GM21381 (cell line): ENCODE data around the gene PPP1R37.
A peak's percentile ranks its signal among the peaks of the same experiment; 100 is the strongest.

ENCODE experiments used
- ATAC-seq: cut with Tn5 transposase; IDR thresholded peaks from one replicate; pipeline ENCODE4 v1.9.1; 2021; ENCODE audit warnings: mild to moderate bottlenecking, moderate library complexity; ENCODE audit not compliant: unreplicated experiment

PPP1R37 gene

GRCh38 chr19:45113628-45114027 lies 20.6 kb downstream of the PPP1R37 start:
- no peak for ATAC-seq

- no peak for ATAC-seq
These were observed 21.1 kb downstream of the PPP1R37 start for GRCh38 chr19:45114116-45114515.

- ATAC-seq: no peak
These were observed 23.0 kb downstream of the PPP1R37 start for GRCh38 chr19:45115809-45116615.

GRCh38 chr19:45117167-45117594 lies 24.2 kb downstream of the PPP1R37 start:
- ATAC-seq: no peak

- no peak for ATAC-seq
These were observed 24.7 kb downstream of the PPP1R37 start for GRCh38 chr19:45117671-45118070.

GRCh38 chr19:45118106-45118505 lies 25.1 kb downstream of the PPP1R37 start:
- ATAC-seq: no peak

GRCh38 chr19:45118591-45119355 lies 25.8 kb downstream of the PPP1R37 start:
- peak; percentile 44 for ATAC-seq

- no peak for ATAC-seq
These were observed 26.6 kb downstream of the PPP1R37 start for GRCh38 chr19:45119582-45119981.

- ATAC-seq: no peak
These were observed 28.9 kb downstream of the PPP1R37 start for GRCh38 chr19:45121827-45122345.

- no peak for ATAC-seq
These were observed 29.9 kb downstream of the PPP1R37 start for GRCh38 chr19:45122832-45123231.

- ATAC-seq: no peak
These were observed 30.5 kb downstream of the PPP1R37 start for GRCh38 chr19:45123440-45123850.

- ATAC-seq: no peak
These were observed 31.0 kb downstream of the PPP1R37 start for GRCh38 chr19:45124021-45124420.

- no peak for ATAC-seq
These were observed 32.4 kb downstream of the PPP1R37 start for GRCh38 chr19:45125360-45125759.

GRCh38 chr19:45125975-45126493 lies 33.1 kb downstream of the PPP1R37 start:
- ATAC-seq: no peak

GRCh38 chr19:45126654-45127053 lies 33.7 kb downstream of the PPP1R37 start:
- ATAC-seq: no peak

GRCh38 chr19:45128146-45128545 lies 35.2 kb downstream of the PPP1R37 start:
- no peak for ATAC-seq

GRCh38 chr19:45128806-45129205 lies 35.8 kb downstream of the PPP1R37 start:
- no peak for ATAC-seq

GRCh38 chr19:45130236-45130635 lies 37.3 kb downstream of the PPP1R37 start:
- ATAC-seq: no peak

- ATAC-seq: no peak
These were observed 38.1 kb downstream of the PPP1R37 start for GRCh38 chr19:45130888-45131615.

GRCh38 chr19:45133661-45134060 lies 40.7 kb downstream of the PPP1R37 start:
- ATAC-seq: no peak
